Stomach (tissue), 4 donors: ENCODE data around the gene COTL1.

ENCODE experiments used
- CTCF ChIP-seq, 7 experiments: fragments of 450-650 bp in 4 of 7; fragments of 200-600 bp in 3 of 7; sonication (generic) in 3 of 7; IDR thresholded peaks; one replicate each; pipeline ENCODE4 v1.5.1; 2016 to 2019; ENCODE audit warnings: antibody characterized with exemption in 7 of 7, control low read depth in 2 of 7, mild to moderate bottlenecking in 1 of 7
- EP300 ChIP-seq: sonication (generic); formaldehyde crosslinking; IDR thresholded peaks from one replicate; pipeline ENCODE4 v1.6.1; 2017; ENCODE audit warnings: antibody characterized with exemption
- POLR2A ChIP-seq, 4 donors: fragments of 450-650 bp; IDR thresholded peaks; one replicate each; pipeline ENCODE4 v1.6.1; 2016; ENCODE audit warnings: antibody characterized with exemption in 4 of 4, control low read depth in 2 of 4, mild to moderate bottlenecking in 1 of 4, moderate library complexity in 1 of 4
- POLR2AphosphoS5 ChIP-seq, 3 donors: sonication (generic); formaldehyde crosslinking; IDR thresholded peaks; one replicate each; pipeline ENCODE4 v1.6.1; 2016; ENCODE audit warnings: antibody characterized with exemption in 3 of 3

- TF ChIP-seq CTCF (IDR thresholded peaks at IDR 0.05) (no peak), POLR2A (IDR thresholded peaks at IDR 0.05) (no peak), POLR2AphosphoS5 (IDR thresholded peaks at IDR 0.05) (no peak), EP300 (no peak)
Measured at GRCh38 chr16:84656649-84657048, 38.8 kb upstream of the COTL1 start.
